Fibroblast of lung (primary cell): ENCODE measurements around the gene LRP5. TPM values are rescaled to one million over a fixed set of nuclear protein-coding genes. Genes with fewer than 3 reads are reported as not detected.

Source experiments
- DNase-seq, 2 donors: peaks; one replicate each; pipeline versions ENCODE4 v3.0.0 to v3.0.0-alpha.2; 2010; ENCODE audit warnings: low read depth in 2 of 2
- H2AFZ ChIP-seq: 2 replicates; pipeline ENCODE4 v1.5.1; 2012; ENCODE audit warnings: low read length, control low read depth, inconsistent platforms
- H3K27ac ChIP-seq: 2 replicates; pipeline ENCODE4 v1.5.1; 2011; ENCODE audit warnings: low read length, control low read depth; ENCODE audit not compliant: insufficient read depth
- H3K27me3 ChIP-seq: 2 replicates; pipeline ENCODE4 v1.5.1; 2011; ENCODE audit warnings: mild to moderate bottlenecking, low read length; ENCODE audit not compliant: control insufficient read depth, insufficient read depth
- H3K36me3 ChIP-seq: 2 replicates; pipeline ENCODE4 v1.5.1; 2011; ENCODE audit warnings: low read length; ENCODE audit not compliant: control insufficient read depth, insufficient read depth
- H3K4me1 ChIP-seq: 2 replicates; pipeline ENCODE4 v1.5.1; 2011; ENCODE audit warnings: low read length; ENCODE audit not compliant: control insufficient read depth, insufficient read depth; ENCODE audit errors: extremely low read depth
- H3K4me2 ChIP-seq: 2 replicates; pipeline ENCODE4 v1.5.1; 2011; ENCODE audit warnings: low read length, control low read depth; ENCODE audit not compliant: insufficient read depth; ENCODE audit errors: extremely low read depth
- H3K4me3 ChIP-seq, 4 experiments: fragments of 200-600 bp in 1 of 4; sonication (generic) in 1 of 4; replicated peaks in 1 of 4; 2 replicates each; pipeline ENCODE4 v1.5.1; 2011 to 2016; ENCODE audit warnings: low read length in 4 of 4, low read depth in 3 of 4, mild to moderate bottlenecking in 3 of 4, control low read depth in 2 of 4, inconsistent platforms in 1 of 4, mixed read lengths in 1 of 4; ENCODE audit not compliant: insufficient read depth in 1 of 4; ENCODE audit errors: control extremely low read depth in 1 of 4
- H3K79me2 ChIP-seq: 2 replicates; pipeline ENCODE4 v1.5.1; 2012; ENCODE audit warnings: mild to moderate bottlenecking, low read length, inconsistent platforms; ENCODE audit not compliant: control insufficient read depth, insufficient read depth
- H3K9ac ChIP-seq: 2 replicates; pipeline ENCODE4 v1.5.1; 2011; ENCODE audit warnings: mild to moderate bottlenecking, low read length, control low read depth; ENCODE audit not compliant: insufficient read depth
- H3K9me3 ChIP-seq: 2 replicates; pipeline ENCODE4 v1.5.1; 2012; ENCODE audit warnings: low read depth, low read length; ENCODE audit not compliant: control insufficient read depth, insufficient read depth
- H4K20me1 ChIP-seq: 2 replicates; pipeline ENCODE4 v1.5.1; 2011; ENCODE audit warnings: low read length; ENCODE audit not compliant: control insufficient read depth, insufficient read depth; ENCODE audit errors: extremely low read depth
- CTCF ChIP-seq, 2 donors: IDR thresholded peaks in 1 of 2; conservative IDR thresholded peaks in 1 of 2; 1 replicate in 1 of 2; 2 replicates in 1 of 2; pipeline ENCODE4 v1.5.1; 2011 to 2012; ENCODE audit warnings: low read length in 2 of 2, control low read depth in 1 of 2, inconsistent platforms in 1 of 2, low read depth in 1 of 2, mild to moderate bottlenecking in 1 of 2
- EZH2 ChIP-seq: IDR thresholded peaks from 2 replicates; pipeline ENCODE4 v1.5.1; 2012; ENCODE audit warnings: low read length, control low read depth, mild to moderate bottlenecking; ENCODE audit errors: missing control alignments
- polyA plus RNA-seq, 2 donors: library from polyadenylated mRNA; depleted of rRNA in 1 of 2; stranded (reverse) in 1 of 2; unstranded in 1 of 2; fragments of >200 nt; gene quantifications; 2 replicates each; pipeline ENCODE4 v1.2.1, GENCODE V29; 2011 to 2012; ENCODE audit warnings: missing spikeins in 1 of 2
- total RNA-seq: library from RNA; depleted of rRNA; stranded (reverse); fragments of >200 nt; gene quantifications from 2 replicates; pipeline ENCODE4 v1.2.1, GENCODE V29; 2014

The LRP5 gene
- total and polyA plus RNA-seq, 2 donors (not counting 1 experiment from before 2014, with no cell fraction given), result 3.8 to 22.0 TPM

- TF ChIP-seq EZH2 (no peak), CTCF (conservative IDR thresholded peaks at IDR 0.05 in 1 of 2, IDR thresholded peaks at IDR 0.05 in 1 of 2; ENCODE audit: low read depth in 1 of 2, low read length in 2 of 2) (no peak)
- Histone ChIP-seq H3K79me2 (peaks cover 49% of the 10 kb centered on the region), H4K20me1 (no peaks in the 10 kb centered on the region), H3K27ac (no peak overlapping the region), H3K9ac (no peak overlapping the region), H3K27me3 (no peaks in the 10 kb centered on the region), H2AFZ (no peak overlapping the region), H3K4me3 (no peak overlapping the region), H3K4me2 (no peak overlapping the region), H3K9me3 (no peaks in the 10 kb centered on the region), H3K36me3 (peaks cover 24% of the 10 kb centered on the region), H3K4me1 (peaks cover 7% of the 10 kb centered on the region)
- DNase-seq, result peak in 1 of 2 donors; percentile 26
Observed at GRCh38 chr11:68266936-68267880, 45.2 kb upstream of the LRP5 start.

GRCh38 chr11:68267881-68268240, 44.5 kb upstream of the LRP5 start:
- Histone ChIP-seq H2AFZ (no peak overlapping the region), H3K36me3 (peaks cover 18% of the 10 kb centered on the region), H3K4me3 (no peak overlapping the region), H3K27ac (no peak overlapping the region), H3K9ac (no peak overlapping the region), H3K4me2 (no peak overlapping the region), H3K79me2 (peaks cover 49% of the 10 kb centered on the region), H3K27me3 (no peaks in the 10 kb centered on the region), H3K4me1 (peaks cover 7% of the 10 kb centered on the region), H3K9me3 (no peaks in the 10 kb centered on the region), H4K20me1 (no peaks in the 10 kb centered on the region)
- no peak for DNase-seq
- TF ChIP-seq EZH2 (no peak), CTCF (conservative IDR thresholded peaks at IDR 0.05 in 1 of 2, IDR thresholded peaks at IDR 0.05 in 1 of 2; ENCODE audit: low read depth in 1 of 2, low read length in 2 of 2) (no peak)

- no peak overlapping the region for H2AFZ ChIP-seq
- H3K4me1 ChIP-seq, result peaks cover 7% of the 10 kb centered on the region
- H4K20me1 ChIP-seq, result no peaks in the 10 kb centered on the region
- no peak for TF ChIP-seq EZH2
- TF ChIP-seq CTCF (conservative IDR thresholded peaks at IDR 0.05 in 1 of 2, IDR thresholded peaks at IDR 0.05 in 1 of 2; ENCODE audit: low read depth in 1 of 2, low read length in 2 of 2), result no peak
- peak; percentile 59 to 95 for DNase-seq
- H3K27me3 ChIP-seq, result no peaks in the 10 kb centered on the region
- peaks cover 49% of the 10 kb centered on the region for H3K79me2 ChIP-seq
- peak overlapping the region; percentile 19 to 88 (median 30) for H3K4me3 ChIP-seq
- peaks cover 14% of the 10 kb centered on the region for H3K36me3 ChIP-seq
- H3K27ac ChIP-seq, result peak overlapping the region; percentile 99
- no peaks in the 10 kb centered on the region for H3K9me3 ChIP-seq
- H3K4me2 ChIP-seq, result peak overlapping the region; percentile 84
- peak overlapping the region; percentile 22 for H3K9ac ChIP-seq
Observed at GRCh38 chr11:68269414-68270081, 42.8 kb upstream of the LRP5 start.
